Suprapubic skin (tissue), 4 donors: ENCODE data around the gene TAPBPL.

ENCODE experiments used
- EP300 ChIP-seq: sonication (generic); formaldehyde crosslinking; IDR thresholded peaks from one replicate; pipeline ENCODE4 v1.6.1; 2017; ENCODE audit warnings: antibody characterized with exemption
- POLR2A ChIP-seq, 2 donors: fragments of 450-650 bp; IDR thresholded peaks; one replicate each; pipeline ENCODE4 v1.6.1; 2017; ENCODE audit warnings: antibody characterized with exemption in 2 of 2, mild to moderate bottlenecking in 2 of 2, moderate library complexity in 2 of 2
- POLR2AphosphoS5 ChIP-seq, 3 donors: sonication (generic); formaldehyde crosslinking; IDR thresholded peaks; one replicate each; pipeline ENCODE4 v1.6.1; 2017; ENCODE audit warnings: antibody characterized with exemption in 3 of 3
- TF ChIP-seq, protein P1 (sequence below), 2 donors: fragments of 200-600 bp in 1 of 2; fragments of 450-650 bp in 1 of 2; sonication (generic) in 1 of 2; IDR thresholded peaks; one replicate each; pipeline ENCODE4 v1.5.1; 2016 to 2019; ENCODE audit warnings: antibody characterized with exemption in 2 of 2, mild to moderate bottlenecking in 1 of 2, moderate library complexity in 1 of 2

DNA sequence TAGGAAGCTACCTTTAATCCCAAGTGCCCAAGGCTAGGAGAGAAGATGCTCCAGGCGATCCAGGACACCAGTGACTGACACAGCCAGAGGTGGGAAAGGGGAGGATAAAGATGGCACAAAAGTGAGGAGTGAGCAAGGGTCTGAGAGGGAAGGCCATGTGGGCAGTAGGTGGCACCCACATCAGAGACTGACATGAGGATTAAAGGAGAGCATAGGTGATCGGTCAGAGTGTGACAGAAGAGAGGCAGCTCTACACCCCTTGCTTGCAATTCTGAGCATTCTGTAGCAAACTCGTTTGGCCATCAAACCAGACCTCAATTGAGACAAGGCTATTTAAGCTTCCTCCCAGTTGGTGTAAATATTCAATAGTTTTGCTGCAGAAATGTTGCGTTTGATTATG is 7.8 kb upstream of the TAPBPL start:
- TF ChIP-seq POLR2A (IDR thresholded peaks at IDR 0.05) (no peak), POLR2AphosphoS5 (IDR thresholded peaks at IDR 0.05) (no peak), EP300 (no peak)
- TF ChIP-seq, protein P1, sequence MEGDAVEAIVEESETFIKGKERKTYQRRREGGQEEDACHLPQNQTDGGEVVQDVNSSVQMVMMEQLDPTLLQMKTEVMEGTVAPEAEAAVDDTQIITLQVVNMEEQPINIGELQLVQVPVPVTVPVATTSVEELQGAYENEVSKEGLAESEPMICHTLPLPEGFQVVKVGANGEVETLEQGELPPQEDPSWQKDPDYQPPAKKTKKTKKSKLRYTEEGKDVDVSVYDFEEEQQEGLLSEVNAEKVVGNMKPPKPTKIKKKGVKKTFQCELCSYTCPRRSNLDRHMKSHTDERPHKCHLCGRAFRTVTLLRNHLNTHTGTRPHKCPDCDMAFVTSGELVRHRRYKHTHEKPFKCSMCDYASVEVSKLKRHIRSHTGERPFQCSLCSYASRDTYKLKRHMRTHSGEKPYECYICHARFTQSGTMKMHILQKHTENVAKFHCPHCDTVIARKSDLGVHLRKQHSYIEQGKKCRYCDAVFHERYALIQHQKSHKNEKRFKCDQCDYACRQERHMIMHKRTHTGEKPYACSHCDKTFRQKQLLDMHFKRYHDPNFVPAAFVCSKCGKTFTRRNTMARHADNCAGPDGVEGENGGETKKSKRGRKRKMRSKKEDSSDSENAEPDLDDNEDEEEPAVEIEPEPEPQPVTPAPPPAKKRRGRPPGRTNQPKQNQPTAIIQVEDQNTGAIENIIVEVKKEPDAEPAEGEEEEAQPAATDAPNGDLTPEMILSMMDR (IDR thresholded peaks at IDR 0.05) = no peak
